ENCODE measurements around the gene CD96. TPM values are rescaled to one million over a fixed set of nuclear protein-coding genes. Genes with fewer than 3 reads are reported as not detected.

Gene CD96
- total RNA-seq, 1 donor from 2014 or later: 0.27 TPM

DNA sequence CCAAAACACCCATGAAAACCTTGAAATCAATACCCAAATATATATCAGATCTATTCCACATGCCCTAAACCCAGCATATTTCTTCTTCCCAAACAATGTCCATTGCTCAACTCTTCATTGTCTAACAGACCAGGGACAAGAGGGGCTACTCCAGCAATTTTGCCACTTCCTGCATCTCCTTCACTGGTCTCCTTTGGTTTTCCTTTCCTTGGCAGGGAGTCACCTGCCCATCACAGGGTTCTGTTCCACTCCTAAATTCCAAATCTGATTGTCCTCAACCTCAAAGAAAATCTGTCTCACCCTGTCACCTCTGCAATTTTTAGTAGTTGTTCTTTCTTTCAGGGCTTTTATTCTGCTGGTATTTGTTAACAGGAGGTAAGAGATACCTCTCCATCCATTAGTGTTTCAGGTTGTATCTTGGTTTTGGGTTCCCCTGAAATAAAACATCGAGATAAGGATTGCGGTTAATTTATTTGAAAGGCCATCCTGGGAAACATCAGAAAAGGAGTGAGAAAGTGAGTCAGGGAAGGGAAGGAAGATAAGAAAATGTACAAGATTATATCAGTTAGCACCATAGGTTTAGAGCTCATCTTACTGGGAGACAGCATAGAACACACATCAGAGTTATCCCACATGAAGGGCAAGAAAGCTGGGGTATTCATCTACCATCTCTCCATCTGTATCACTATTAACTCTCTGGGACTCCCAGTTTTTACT, 39.6 kb downstream of the CD96 start:
- Mint-ChIP-seq H3K4me1 (no peaks in the 10 kb centered on the region), H3K36me3 (peaks cover 4% of the 10 kb centered on the region), H3K27ac (no peak overlapping the region), H3K4me3 (no peak overlapping the region), H3K27me3 (ENCODE audit: low read depth) (no peaks in the 10 kb centered on the region), H3K9me3 (peaks cover 8% of the 10 kb centered on the region)
- TF ChIP-seq, protein P1, sequence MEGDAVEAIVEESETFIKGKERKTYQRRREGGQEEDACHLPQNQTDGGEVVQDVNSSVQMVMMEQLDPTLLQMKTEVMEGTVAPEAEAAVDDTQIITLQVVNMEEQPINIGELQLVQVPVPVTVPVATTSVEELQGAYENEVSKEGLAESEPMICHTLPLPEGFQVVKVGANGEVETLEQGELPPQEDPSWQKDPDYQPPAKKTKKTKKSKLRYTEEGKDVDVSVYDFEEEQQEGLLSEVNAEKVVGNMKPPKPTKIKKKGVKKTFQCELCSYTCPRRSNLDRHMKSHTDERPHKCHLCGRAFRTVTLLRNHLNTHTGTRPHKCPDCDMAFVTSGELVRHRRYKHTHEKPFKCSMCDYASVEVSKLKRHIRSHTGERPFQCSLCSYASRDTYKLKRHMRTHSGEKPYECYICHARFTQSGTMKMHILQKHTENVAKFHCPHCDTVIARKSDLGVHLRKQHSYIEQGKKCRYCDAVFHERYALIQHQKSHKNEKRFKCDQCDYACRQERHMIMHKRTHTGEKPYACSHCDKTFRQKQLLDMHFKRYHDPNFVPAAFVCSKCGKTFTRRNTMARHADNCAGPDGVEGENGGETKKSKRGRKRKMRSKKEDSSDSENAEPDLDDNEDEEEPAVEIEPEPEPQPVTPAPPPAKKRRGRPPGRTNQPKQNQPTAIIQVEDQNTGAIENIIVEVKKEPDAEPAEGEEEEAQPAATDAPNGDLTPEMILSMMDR (IDR thresholded peaks at IDR 0.05; ENCODE audit: unreplicated experiment): no peak
- no peak for DNase-seq (ENCODE audit: low spot score in 2 of 2, unreplicated experiment in 2 of 2)

- Mint-ChIP-seq H3K4me3 (no peak overlapping the region), H3K36me3 (peaks cover 7% of the 10 kb centered on the region), H3K27ac (no peak overlapping the region), H3K4me1 (no peaks in the 10 kb centered on the region), H3K9me3 (peaks cover 12% of the 10 kb centered on the region), H3K27me3 (ENCODE audit: low read depth) (no peaks in the 10 kb centered on the region)
- DNase-seq (ENCODE audit: low spot score in 2 of 2, unreplicated experiment in 2 of 2): no peak
- TF ChIP-seq, protein P1 (IDR thresholded peaks at IDR 0.05; ENCODE audit: unreplicated experiment): no peak
Measured at GRCh38 chr3:111582120-111582474, 40.1 kb downstream of the CD96 start.

- no peak for DNase-seq (ENCODE audit: low spot score in 2 of 2, unreplicated experiment in 2 of 2)
- Mint-ChIP-seq H3K27me3 (ENCODE audit: low read depth) (no peaks in the 10 kb centered on the region), H3K4me1 (peaks cover 7% of the 10 kb centered on the region)
Measured at GRCh38 chr3:111584744-111585143, 42.7 kb downstream of the CD96 start.

DNA sequence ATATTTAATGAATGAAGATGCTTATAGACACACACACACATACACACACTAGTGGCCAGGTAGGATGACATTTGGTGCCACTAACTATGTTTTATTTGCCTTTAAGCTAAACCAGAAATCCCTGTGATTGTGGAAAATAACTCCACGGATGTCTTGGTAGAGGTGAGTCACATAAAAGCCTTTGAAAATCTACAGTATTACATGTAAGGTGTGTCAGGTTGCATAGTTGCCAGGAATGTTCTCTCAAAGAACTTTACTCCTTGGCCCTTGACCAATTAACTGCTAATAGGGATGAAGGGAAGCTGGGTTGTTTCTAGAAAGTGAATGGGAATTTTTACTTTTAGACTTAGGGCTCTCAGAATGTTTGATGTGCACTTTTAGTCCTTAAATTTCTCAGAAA, 43.2 kb downstream of the CD96 start:
- TF ChIP-seq, protein P1 (IDR thresholded peaks at IDR 0.05; ENCODE audit: unreplicated experiment): no peak
- Mint-ChIP-seq H3K27ac (no peak overlapping the region), H3K27me3 (ENCODE audit: low read depth) (no peaks in the 10 kb centered on the region), H3K4me1 (peaks cover 11% of the 10 kb centered on the region), H3K4me3 (no peak overlapping the region), H3K36me3 (peaks cover 7% of the 10 kb centered on the region), H3K9me3 (peaks cover 14% of the 10 kb centered on the region)
- DNase-seq (ENCODE audit: low spot score in 2 of 2, unreplicated experiment in 2 of 2): no peak

More at GRCh38 chr3:111584744-111585143, 42.7 kb downstream of the CD96 start:
- TF ChIP-seq, protein P1 (IDR thresholded peaks at IDR 0.05; ENCODE audit: unreplicated experiment): no peak
- H3K9me3 Mint-ChIP-seq: peaks cover 14% of the 10 kb centered on the region
- H3K27ac Mint-ChIP-seq: no peak overlapping the region
- no peak overlapping the region for H3K4me3 Mint-ChIP-seq
- H3K36me3 Mint-ChIP-seq: peaks cover 7% of the 10 kb centered on the region

DNA sequence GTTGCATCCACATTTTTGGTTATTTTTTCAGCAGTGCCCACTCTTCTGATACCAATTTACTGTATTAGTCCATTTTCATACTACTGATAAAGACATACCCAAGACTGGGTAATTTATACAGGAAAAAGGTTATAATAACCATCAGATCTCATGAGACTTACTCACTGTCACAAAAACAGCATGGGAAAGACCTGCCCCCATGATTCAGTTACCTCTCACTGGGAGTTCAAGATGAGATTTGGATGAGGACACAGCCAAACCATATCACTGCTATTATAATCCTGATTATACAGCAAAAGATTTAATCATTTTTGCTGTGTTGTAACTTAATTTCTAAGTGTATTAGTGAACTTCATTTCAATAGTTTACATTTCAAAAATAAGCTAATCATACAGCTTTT, 46.5 kb downstream of the CD96 start:
- TF ChIP-seq, protein P1 (IDR thresholded peaks at IDR 0.05; ENCODE audit: unreplicated experiment): no peak
- peaks cover 14% of the 10 kb centered on the region for H3K9me3 Mint-ChIP-seq
- no peak for DNase-seq (ENCODE audit: low spot score in 2 of 2, unreplicated experiment in 2 of 2)
- H3K27me3 Mint-ChIP-seq (ENCODE audit: low read depth): no peaks in the 10 kb centered on the region
- H3K4me3 Mint-ChIP-seq: no peak overlapping the region
- no peak overlapping the region for H3K27ac Mint-ChIP-seq
- H3K36me3 Mint-ChIP-seq: peaks cover 7% of the 10 kb centered on the region
- H3K4me1 Mint-ChIP-seq: peaks cover 23% of the 10 kb centered on the region
